HL-60/S4 (cell line): ENCODE data around the gene NFAT5.

ENCODE experiments used
- in situ Hi-C: fragments of 300-500 bp; cut with MboI; formaldehyde crosslinking; loops from 2 replicates; pipeline ENCODE4 v1.14.3; 2022; ENCODE audit warnings: low sequenced_read_pairs

The NFAT5 gene

GRCh38 chr16:69595127-69596036 is 29.6 kb downstream of the NFAT5 start:
- in situ Hi-C loops: no loop called here

GRCh38 chr16:69596801-69597200 is 31.0 kb downstream of the NFAT5 start:
- in situ Hi-C loops: no loop called here

- in situ Hi-C loops: no loop called here
These were observed 32.3 kb downstream of the NFAT5 start for GRCh38 chr16:69598045-69598444.

- in situ Hi-C loops: no loop called here
These were observed 34.0 kb downstream of the NFAT5 start for GRCh38 chr16:69599731-69600130.

- in situ Hi-C loops: no loop called here
These were observed 34.4 kb downstream of the NFAT5 start for GRCh38 chr16:69600202-69600601.

GRCh38 chr16:69601250-69601649 is 35.5 kb downstream of the NFAT5 start:
- in situ Hi-C loops: no loop called here

GRCh38 chr16:69606985-69607384 is 41.2 kb downstream of the NFAT5 start:
- in situ Hi-C loops: no loop called here

GRCh38 chr16:69607674-69608073 is 41.9 kb downstream of the NFAT5 start:
- in situ Hi-C loops: no loop called here

GRCh38 chr16:69610356-69610755 is 44.6 kb downstream of the NFAT5 start:
- in situ Hi-C loops: no loop called here

GRCh38 chr16:69611103-69611640 is 45.4 kb downstream of the NFAT5 start:
- in situ Hi-C loops: no loop called here

GRCh38 chr16:69613378-69614154 is 47.8 kb downstream of the NFAT5 start:
- in situ Hi-C loops: no loop called here

- in situ Hi-C loops: no loop called here
These were observed 49.8 kb downstream of the NFAT5 start for GRCh38 chr16:69615528-69615927.

GRCh38 chr16:69616082-69616481 is 50.3 kb downstream of the NFAT5 start:
- in situ Hi-C loops: no loop called here

- in situ Hi-C loops: no loop called here
These were observed 52.5 kb downstream of the NFAT5 start for GRCh38 chr16:69618307-69618706.

- in situ Hi-C loops: no loop called here
These were observed 53.0 kb downstream of the NFAT5 start for GRCh38 chr16:69618721-69619120.

GRCh38 chr16:69619514-69619913 is 53.7 kb downstream of the NFAT5 start:
- in situ Hi-C loops: no loop called here

- in situ Hi-C loops: no loop called here
These were observed 54.8 kb downstream of the NFAT5 start for GRCh38 chr16:69620573-69620972.

- in situ Hi-C loops: no loop called here
These were observed 55.5 kb downstream of the NFAT5 start for GRCh38 chr16:69621225-69621624.

GRCh38 chr16:69626256-69626655 is 60.5 kb downstream of the NFAT5 start:
- in situ Hi-C loops: no loop called here

- in situ Hi-C loops: no loop called here
These were observed 67.1 kb downstream of the NFAT5 start for GRCh38 chr16:69632828-69633227.

GRCh38 chr16:69633375-69633774 is 67.6 kb downstream of the NFAT5 start:
- in situ Hi-C loops: no loop called here
